Body of pancreas (tissue), 4 donors: Measurements from ENCODE around the gene ELP4.

Source experiments
- CTCF ChIP-seq, 7 experiments: fragments of 450-650 bp in 4 of 7; fragments of 200-600 bp in 3 of 7; sonication (generic) in 3 of 7; IDR thresholded peaks; one replicate each; pipeline ENCODE4 v1.5.1; 2016 to 2019; ENCODE audit warnings: antibody characterized with exemption in 7 of 7
- POLR2A ChIP-seq, 3 donors: fragments of 450-650 bp; IDR thresholded peaks; one replicate each; pipeline ENCODE4 v1.6.1; 2016; ENCODE audit warnings: antibody characterized with exemption in 3 of 3, mild to moderate bottlenecking in 2 of 3

- TF ChIP-seq CTCF (IDR thresholded peaks at IDR 0.05) (no peak), POLR2A (IDR thresholded peaks at IDR 0.05) (no peak)
Measured at GRCh38 chr11:31664129-31664528, 154.6 kb downstream of the ELP4 start.
